GM19238 (cell line): ENCODE results near the gene LRCH4.
"Not testable (repeated sequence)": the region's sequence is repeated elsewhere in the genome, so short reads cannot be mapped to it uniquely, and the experiment has no call there.

Experiments
- DNase-seq: peaks from one replicate; pipeline ENCODE4 v3.0.0; 2011; ENCODE audit warnings: low spot score; ENCODE audit not compliant: insufficient read length

LRCH4 gene

DNA sequence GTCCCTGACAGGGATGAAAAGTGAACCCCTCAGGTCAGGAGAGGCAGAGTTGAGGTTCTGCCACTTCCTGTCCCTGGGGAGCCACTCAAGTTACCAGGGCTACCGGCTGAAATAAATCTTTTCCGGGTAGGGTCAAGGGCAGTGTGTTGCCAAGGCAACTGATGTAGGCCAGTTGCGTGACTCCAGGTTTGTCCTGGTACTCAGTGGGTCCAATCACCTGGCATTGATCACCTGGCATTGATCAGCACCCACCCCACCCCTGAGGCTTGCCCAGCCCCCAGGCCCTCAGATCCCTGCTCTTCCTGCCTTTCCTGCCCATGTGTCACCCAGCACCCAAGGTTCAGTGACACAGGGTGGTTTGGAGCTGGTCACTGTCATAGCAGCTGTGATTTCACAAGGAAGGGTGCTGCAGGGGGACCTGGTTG, 18.2 kb downstream of the LRCH4 start:
- no peak for DNase-seq

DNA sequence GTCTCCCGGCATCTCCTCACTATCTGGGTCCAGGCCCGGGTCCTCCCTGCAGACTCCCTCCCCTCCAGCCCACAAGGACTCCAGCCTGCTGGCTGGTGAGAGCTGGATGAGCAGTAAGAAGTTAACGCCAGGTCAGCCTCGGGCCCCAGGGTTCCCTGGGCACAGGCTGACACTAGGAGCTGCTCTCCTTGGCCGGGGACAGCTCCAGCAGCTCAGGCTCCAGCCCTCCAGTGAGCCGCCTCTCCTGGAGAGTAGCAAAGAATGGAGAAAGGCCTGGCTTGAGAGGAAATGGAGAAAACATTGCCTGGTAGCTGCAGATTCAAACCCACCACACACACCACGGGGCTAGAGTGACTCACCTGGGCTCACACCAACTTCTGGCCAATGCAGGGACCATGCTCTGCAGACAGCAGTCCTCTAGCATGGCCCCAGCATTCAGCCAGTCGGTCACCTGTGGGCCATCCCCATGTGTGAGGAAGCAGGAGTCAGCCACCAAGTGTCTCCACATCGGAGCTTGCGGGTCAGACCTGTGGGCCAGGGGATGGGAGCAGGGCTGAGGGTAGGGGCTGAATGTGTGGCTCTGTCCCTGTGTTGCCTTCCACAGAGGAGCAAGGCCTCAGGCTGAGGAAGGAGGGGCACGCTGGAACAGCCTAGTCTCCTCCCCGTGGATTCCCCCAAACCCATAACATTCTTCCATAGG, 18.7 kb downstream of the LRCH4 start:
- no peak for DNase-seq

DNA sequence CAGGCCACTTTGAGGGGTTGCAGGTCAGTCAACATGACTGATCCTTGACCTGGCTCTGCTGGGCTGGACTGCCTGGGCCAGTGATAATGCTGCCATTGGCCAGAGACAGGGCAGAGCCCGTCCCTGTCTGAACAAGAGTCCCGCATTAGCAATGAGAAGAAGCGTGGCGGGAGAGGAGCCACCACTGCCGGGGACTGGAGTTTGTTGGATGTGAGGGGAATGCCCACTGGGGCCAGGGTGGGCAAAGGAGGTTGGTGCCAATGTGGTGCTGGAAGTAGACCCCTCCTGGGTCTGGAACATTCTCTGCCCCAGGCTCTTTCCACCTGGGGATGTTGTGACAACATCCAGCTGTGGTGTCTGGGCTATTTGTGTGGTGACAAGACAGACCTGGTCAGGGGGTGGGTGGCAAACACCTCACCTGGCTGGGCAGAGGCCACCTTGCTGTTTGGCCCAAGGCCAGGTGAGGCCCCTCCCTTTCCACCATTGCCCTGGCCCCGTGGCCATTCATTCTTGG, 19.9 kb downstream of the LRCH4 start:
- no peak for DNase-seq

DNA sequence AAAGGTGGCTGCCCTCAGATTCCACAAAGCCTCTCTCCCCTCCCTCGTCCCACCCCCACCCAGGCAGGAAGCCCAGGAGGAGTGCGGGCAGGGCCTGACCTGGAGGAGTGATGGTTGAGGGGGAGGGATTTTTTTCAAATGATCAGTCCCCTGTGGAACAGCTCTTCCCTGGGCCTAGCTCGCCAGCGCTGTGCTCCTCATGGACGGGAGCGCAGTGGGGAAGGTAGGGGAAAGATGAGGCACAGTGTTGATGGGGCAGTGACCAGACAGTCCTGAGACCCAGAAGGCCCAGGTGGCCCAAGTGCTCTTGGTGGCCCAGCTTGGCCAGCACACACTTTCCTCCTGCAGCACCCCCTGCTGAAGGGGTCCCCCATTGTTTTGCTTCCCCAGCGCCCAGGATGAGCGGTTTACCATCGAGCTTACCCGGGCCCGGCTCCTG, 20.8 kb downstream of the LRCH4 start:
- no peak for DNase-seq

DNA sequence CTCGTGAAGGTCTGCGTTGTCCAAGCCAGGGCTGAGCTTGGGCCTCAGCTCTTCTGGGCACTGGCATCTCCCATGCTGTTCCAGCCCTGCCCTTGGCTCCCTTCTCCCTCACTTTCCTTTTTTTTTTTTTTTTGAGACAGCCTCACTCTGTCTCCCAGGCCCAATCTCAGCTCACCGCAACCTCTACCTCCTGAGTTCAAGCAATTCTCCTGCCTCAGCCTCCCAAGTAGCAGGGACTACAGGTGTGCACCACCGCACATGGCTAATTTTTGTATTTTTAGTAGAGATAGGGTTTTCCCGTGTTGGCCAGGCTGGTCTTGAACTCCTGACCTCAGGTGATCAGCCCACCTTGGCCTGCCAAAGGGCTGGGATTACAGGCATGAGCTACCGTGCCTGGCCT, 21.5 kb downstream of the LRCH4 start:
- not testable (repeated sequence) for DNase-seq

DNA sequence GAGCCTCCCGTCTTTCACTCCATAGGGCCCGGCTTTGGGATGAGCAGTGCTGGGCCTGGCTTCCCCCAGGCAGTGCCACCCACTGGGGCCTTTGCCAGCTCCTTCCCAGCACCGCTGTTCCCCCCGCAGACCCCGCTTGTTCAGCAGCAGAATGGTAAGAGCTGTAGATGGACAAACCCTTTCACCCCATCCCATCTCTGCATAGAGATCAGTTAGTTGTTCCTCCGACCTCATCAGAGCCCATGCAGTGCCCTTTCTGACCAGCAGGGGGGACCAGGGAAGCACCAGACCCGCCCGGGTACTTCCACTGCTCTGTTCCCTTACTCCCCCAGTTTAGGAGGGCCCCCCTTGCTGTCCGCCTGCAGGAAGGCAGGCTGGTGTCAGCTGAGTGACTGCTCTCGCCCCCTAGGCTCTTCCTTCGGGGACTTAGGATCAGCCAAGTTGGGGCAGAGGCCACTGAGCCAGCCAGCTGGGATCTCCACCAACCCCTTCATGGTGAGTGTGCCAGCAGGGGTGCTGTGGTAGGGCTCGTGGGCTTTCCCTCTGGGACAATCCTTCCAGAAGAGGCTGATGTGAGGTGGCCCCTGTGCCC, 22.0 kb downstream of the LRCH4 start:
- DNase-seq = peak; percentile 74

DNA sequence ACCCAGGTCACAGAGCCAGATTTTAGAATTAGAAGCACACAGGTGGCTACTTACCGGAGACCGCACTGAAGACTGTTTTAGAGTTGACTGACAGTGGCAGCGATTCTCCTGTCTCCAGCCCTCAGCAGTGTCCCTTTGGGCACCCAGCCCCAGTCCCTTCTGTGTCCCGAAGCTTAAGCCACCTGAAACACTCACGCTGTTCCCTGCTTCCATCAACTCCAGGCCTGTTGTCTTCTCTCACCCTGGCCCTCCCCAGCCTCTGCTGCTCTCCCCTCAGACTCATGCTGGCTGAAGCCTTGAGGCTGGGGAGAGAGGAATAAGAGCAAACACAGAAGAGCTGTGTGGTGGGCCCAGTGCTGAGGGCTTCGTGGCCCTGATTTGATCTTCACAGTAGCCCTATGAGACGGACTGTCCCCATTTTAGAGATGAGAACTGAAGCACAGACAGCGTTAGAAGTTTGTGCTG, 22.8 kb downstream of the LRCH4 start:
- DNase-seq = no peak

DNA sequence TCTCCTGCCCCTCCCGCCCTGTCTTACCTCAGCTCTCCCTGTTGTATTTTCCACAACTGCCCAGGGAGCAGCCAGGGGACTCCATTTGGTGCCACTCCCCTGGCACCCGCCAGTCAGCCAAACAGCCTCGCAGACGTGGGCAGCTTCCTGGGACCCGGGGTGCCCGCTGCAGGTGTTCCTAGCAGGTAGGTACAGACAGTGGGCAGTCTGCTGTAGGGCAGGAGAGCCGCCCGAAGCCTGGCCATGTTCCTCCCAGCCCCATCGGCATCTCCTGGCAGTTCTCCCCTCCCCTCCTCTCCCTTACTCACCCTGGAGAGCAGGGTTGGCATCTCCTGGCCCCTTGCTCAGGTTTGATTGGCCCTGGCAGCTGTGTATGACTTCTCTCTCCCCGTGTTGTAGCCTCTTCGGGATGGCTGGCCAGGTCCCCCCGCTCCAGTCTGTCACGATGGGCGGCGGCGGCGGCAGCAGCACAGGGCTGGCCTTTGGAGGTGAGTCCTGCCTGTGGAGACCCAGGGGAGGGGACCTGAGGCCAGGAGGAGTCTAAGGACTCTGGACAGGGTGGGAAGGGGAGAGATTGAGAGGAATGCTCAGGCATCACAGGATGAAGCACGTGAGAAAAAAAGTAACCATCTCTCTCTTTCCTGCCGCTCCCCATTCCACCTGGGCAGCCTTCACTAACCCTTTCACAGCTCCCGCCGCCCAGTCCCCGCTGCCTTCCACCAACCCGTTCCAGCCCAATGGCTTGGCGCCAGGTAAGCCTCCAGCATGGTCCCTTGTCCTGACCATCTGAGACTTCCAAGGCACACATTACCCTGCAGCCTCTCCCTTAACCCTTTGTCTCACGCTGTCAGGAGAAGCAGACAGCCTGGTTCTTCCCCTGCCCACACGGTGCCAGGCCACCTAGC, 23.5 kb downstream of the LRCH4 start:
- DNase-seq = no peak

DNA sequence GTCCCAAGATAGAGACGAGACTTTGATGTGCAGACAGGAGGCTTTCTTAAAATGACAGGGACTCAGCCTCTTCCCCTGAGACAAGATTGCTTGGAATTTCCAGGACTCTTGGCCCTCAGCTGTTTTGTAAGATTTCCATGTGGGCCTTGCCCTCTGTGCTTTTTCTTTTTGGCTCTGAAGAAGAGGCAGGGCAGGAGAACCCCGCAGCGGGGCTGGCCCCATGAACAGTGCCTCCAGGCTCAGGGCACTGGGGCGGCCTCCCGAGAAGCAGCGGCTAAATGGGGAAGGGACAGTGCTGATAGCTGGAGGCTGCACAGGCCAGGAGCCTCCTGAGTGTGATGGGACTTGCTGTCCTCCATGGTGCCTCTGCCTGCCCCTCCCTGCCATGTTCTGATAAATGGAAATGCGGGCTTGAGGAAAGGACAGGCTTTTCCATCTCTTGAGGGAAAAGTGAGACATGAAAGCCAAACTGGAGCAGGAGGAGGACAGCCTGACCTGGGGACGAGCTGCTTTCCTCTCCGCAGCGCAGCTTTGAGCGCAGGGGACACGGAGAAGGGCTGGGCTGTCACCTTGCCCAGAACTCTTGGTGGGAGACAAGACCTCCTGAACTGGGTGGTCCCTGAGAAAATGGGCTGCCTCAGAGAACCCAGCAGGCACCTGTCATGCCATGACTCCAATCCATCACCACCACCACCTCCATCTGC, 24.3 kb downstream of the LRCH4 start:
- DNase-seq = no peak

DNA sequence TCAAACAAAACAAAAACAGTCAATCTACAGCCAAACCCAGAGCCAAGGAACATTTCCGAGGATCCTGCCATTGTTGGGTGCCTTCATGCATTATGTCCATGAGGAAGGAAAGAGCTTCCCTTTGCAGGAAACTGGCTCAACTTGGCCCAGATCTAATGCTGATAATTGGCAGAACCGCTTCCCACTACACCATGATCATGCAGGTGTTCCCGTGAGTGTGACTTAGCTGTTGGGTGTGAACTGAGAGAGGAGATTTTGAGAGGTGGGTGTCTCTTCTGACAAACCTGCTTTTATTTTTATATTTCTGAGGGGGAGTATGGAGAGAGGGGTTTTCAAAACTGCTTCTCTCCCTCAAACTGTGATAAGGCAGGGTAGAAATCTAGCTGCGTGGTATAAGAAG, 26.8 kb downstream of the LRCH4 start:
- no peak for DNase-seq

DNA sequence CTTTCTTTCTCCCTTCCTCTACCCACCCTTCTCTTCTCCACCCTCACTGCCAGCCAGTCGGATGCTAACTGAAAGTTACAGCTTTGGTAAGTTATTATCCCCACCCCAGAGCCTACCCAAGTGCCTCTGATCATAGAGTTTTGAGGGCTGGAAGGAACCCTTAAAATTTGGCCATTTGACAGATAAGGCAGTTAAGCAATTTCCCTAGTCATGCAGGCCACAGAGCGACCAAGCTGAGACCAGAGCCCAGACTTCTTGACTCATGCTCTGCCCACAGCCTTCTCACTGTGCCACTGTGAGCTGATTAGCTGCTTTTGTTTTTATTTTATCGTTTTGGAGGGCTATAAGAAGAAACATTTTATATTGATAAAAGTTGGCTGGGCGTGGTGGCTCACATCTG, 29.4 kb downstream of the LRCH4 start:
- no peak for DNase-seq

DNA sequence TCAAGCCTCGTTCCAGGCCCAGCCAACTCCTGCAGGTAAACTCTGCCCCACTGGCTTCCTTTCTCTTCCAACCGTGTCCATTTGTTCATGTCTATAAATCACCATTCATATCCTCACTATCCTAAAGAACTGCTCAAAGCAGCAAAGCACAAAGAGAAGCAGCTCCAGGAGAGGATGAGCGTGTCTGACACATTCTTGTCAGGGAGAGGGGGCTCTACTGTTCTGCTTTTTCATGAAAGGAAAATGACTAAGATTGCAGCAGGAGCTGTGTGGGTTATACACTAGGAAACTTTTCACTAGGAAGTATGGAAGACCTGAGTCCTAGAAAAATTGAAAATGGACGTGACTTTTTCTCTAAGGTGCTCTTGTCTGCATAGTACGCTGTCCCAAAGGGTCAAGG, 30.2 kb downstream of the LRCH4 start:
- no peak for DNase-seq

DNA sequence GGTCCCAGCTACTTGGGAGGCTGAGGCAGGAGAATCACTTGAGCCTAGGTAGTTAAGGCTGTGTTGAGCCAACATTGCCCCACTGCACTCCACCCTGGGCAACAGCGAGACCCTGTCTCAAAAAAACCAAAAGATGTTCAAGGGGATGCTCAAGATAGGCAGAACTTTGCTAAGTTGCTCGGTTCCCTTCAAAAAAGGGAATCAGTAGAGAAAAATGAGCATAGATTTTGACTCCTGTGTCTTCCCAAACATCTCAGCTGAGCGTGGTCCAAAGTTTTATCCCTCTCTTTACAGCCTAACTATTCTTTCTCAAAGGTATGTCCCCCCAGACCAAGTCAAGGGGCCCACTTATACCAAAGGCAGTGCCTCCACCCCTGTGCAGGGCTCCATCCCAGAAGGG, 32.9 kb downstream of the LRCH4 start:
- DNase-seq = no peak

DNA sequence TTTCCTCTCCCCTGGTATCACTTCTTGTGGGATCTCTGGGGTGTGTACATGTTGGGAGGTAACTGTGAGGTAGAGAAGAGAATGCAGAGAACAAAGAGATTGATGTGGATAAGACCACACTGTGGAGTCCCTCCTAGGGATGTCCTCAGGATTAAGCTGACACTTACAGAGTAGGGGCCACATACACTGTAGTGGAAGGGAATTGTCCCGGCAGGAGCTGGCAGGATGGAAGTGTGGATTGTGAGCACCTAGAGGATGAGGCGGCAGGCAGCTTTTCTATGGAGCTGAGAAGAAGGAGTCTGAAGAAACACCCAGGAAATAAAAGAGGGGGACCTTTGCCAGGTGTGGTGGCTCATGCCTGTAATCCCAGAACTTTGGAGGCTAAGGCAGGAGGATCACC, 33.4 kb downstream of the LRCH4 start:
- no peak for DNase-seq

DNA sequence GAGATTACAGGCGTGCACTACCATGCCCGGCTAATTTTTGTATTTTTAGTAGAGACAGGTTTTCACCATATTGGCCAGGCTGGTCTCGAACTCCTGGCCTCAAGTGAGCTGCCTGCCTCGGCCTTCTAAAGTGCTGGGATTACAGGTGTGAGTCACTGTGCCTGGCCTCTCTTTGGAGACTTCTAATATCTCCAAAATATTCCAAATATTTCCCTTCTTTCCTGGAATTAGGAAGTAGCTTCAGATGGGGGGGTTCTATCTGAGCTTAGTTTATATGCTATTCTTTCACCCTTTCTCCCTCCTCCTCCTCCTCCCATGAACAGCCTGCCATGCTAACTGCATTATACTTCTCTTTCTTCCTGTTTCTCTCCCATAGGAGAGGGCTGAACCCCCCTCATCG, 37.5 kb downstream of the LRCH4 start:
- not testable (repeated sequence) for DNase-seq

DNA sequence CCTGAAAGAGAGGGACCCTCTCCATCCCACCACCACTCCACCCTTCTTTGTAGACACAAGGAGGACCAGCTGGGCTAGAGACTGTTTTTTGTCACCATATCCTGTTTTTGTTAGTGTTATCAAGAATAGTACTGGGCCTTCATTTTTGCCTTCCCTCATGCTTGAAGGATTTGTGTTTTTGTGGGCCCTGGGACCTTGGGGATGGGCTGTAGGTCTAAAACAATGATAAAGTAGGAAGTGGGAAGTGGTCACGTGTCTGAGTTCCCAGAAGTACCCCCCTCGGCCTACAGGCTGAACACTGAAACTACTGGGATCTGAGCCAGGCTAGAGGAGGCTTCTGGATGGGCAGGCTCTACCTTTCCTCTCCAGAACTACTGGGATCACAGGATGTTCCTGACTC, 38.1 kb downstream of the LRCH4 start:
- DNase-seq = no peak

DNA sequence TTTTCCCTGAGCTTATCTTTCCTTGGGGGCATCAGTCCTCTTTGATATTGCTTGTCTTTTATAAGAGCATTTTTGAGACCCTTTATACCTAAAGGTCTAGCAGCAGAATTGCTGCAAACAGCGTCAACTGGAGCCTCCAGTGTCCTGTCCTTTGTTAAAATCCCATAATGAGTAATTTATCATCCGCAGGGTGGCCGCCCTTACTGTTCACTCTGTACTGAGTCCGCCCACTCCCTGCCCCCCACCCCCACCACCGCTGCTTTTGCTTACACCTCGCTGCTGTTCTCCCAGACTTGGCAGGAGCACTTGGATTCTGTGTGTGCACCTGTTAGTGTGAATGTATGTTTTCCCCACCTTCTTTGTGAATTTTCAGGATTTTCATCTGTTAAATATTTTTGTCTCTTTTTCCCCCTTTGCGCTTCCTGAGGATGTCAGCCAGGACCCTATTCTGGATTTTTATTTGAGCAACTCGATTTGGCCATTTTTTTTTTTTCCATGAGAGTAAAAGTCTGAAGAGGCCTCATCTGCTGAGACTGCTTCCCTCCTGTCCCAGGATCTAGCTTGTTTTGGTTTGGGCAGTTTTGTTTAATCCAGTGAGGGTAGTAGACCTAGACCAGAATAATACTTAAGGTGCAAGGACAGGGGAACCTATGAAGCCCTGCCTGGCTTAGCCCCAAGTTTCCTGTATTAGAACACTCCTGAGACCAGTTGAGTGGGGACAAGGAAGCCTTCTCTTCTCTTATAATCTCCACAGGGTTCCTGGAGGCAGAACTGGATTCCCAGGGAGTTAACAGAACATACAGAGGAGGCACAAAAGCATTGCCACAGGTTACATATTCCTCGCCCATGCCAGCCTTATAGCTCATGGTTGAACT, 38.8 kb downstream of the LRCH4 start:
- no peak for DNase-seq

DNA sequence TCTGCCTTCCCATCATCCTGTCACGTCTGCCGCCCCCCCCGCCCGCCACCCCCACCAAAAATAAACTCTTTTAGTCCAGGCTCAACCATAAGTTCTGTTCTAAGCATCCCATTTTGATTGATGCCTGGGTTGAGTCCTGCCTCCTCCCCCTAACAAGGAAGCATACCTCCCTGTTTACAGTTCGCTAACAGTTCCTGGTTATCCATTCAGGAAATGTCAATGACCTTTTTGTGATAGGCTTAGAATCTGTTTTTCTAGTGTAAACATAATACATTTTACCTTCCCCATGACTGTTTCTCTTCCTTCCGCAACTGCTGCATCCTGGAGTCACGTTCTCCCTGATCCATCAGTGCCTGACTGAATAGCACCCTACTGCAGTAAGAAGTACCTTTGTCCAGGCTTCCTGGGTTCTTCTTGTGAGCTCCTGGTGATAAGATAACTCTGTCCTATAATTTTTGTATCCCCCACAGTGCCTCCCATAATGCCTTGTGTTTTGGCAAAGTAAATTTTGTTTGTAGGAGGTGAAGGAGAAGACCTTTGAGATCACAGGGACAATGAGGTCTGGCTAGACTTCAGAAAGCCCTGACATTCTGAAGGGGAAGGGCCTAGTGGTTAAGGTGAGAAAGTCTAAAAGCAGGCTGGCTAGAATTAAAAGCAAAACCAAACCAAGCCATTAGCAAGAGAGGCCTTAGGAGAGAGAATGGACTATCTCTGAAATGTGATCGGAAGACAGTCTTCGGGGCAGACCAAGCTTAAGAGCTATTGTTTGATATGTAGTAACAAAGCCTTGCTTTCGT, 39.6 kb downstream of the LRCH4 start:
- no peak for DNase-seq

DNA sequence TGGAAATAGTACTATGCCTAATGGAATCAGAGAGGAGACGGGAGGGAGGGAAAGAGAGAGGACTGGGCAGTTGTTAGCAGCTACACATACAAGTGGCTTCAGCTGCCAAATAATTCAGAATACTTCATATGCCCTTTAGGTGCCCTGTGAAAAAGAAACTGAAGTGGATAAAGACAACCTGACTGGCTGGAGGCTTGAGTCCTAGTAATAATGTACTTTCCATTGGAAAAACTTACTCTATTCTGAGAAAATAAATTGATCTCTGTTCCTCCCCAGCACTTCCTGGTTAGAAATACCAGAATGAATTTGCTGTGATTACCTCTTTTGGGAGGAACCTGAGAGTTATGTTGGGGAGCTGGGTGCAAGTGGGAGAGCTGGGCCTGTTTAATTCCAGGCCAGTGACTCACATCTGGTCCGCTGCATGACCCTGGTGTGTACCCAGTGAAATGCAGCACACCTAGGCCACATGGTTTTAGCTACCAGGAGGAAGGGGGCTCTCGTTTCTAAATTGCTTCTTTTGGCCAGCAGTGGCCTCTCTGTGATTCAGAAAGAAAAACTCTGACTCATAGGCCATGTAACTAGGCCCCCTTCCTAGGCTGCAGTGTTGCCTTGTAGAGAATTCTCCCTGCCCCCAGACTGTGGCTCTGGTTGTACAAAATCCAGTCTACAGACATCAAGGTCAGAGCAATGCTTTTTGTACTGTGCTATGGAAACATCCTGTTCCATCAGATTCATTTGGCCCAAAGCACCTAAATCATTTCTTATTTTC, 40.4 kb downstream of the LRCH4 start:
- DNase-seq = no peak
